ENCODE results near the gene FYN. TPM values are rescaled to one million over a fixed set of nuclear protein-coding genes. Genes with fewer than 3 reads are reported as not detected.

FYN gene
- total and polyA plus RNA-seq, 2 of the 4 experiments (the other 2 are of a cell fraction) = 30.8 to 36.4 TPM

DNA sequence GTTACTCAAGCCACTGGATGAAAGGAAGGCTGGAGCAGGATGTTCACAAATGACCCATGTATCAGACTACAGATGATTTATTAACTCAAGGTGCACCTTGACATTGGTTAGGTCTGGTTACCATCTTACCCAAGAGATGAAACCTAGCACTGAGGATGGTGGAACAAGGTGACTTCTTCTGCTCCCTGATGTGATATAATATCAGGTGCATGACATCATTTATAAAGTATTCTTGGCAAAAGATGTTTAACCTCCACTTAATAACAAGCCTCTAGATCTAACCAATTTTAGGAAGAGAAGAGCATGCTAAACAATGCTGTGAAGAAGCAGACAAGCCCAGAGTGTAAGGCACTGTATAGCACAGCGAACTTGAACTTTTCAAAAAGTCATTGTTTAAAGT lies 100.9 kb downstream of the FYN start (continued):
- TF ChIP-seq MXI1 (IDR thresholded peaks at IDR 0.05; ENCODE audit: borderline replicate concordance, low read depth, low read length) = no peak
- TF ChIP-seq RFX5 (IDR thresholded peaks at IDR 0.05; ENCODE audit: low read depth, low read length) = no peak
- TF ChIP-seq POLR2A (IDR thresholded peaks at IDR 0.05; ENCODE audit: low read depth, low read length) = no peak
- no peak for TF ChIP-seq BHLHE40 (IDR thresholded peaks at IDR 0.05; ENCODE audit: low read depth, low read length)

DNA sequence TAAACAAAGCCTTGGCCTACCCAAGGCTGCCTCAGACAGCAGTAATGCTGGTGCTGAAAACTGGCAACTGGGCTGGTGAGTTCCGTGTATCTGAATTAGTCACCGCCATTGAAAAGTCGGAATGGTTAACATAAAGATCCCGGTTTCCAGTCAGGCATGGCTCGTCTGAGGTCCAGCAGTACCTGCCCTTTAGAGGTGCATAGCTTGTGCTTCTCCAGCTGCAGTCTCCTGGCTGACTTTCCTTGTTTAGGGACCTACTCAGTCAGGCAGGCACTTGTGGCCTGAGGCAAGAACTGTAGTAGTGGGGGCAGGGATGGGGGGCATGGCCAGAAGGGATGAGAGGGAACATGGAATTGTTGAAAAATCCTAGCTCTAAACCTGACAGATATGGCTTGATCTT lies 101.6 kb downstream of the FYN start:
- no peak overlapping the region for H3K56ac ChIP-seq (ENCODE audit: extremely low read depth, insufficient read depth, low read length)
- no peak overlapping the region for H3K14ac ChIP-seq (replicated peaks; ENCODE audit: low read depth, low read length)
- H3K9me1 ChIP-seq (ENCODE audit: insufficient read depth, low read length) = peaks cover 4% of the 10 kb centered on the region; the same call in 1 of the 2 replicates
- H3K4me2 ChIP-seq (ENCODE audit: low read depth, low read length) = no peak overlapping the region
- no peak overlapping the region for H3K23ac ChIP-seq (ENCODE audit: low read depth, low read length)
- no peak overlapping the region for H2AK5ac ChIP-seq (ENCODE audit: low read depth, low read length)
- no peak overlapping the region for H3K4ac ChIP-seq (ENCODE audit: low read depth, low read length)
- POLR2A ChIA-PET (ENCODE audit: unreplicated experiment) = no interaction called here
- DNase-seq (no peak), ATAC-seq (ENCODE audit: low read depth) (no peak)
- no peak overlapping the region for H3K4me3 ChIP-seq (ENCODE audit: insufficient read depth, low read depth, low read length)
- no peak overlapping the region for H3K27ac ChIP-seq (ENCODE audit: insufficient read depth, low read length)
- no peak overlapping the region for H2BK20ac ChIP-seq (ENCODE audit: low read depth, low read length)
- H2BK120ac ChIP-seq (ENCODE audit: low read depth, low read length) = no peak overlapping the region
- H4K8ac ChIP-seq (ENCODE audit: low read depth in 2 of 2, low read length in 2 of 2) = no peak overlapping the region
- H3K9me3 ChIP-seq (ENCODE audit: control insufficient read depth, insufficient read depth, low read length) = no peaks in the 10 kb centered on the region
- 89% methylated on average over 3 of the region's 5 CpGs; no CpG with 5 or more reads in 1 of the 2 experiments for WGBS, 2 experiments (ENCODE audit: extremely low coverage in 2 of 2, insufficient read length in 1 of 2)
- H3K27me3 ChIP-seq (ENCODE audit: control insufficient read depth, insufficient read depth, low read length) = no peaks in the 10 kb centered on the region
- no TSS peak for BruUV-seq (replicated peaks)
- intact Hi-C loops (cut with micrococcal nuclease) (no loop called here), dilution Hi-C loops (cut with HindIII; ENCODE audit: low sequenced_read_pairs, unreplicated experiment) (no loop called here), in situ Hi-C loops (cut with MboI; ENCODE audit: low sequenced_read_pairs) (no loop called here)
- H3K36me3 ChIP-seq (ENCODE audit: control insufficient read depth, insufficient read depth, low read length) = peaks cover 3% of the 10 kb centered on the region; the same call in 1 of the 2 replicates
- no peaks in the 10 kb centered on the region for H4K20me1 ChIP-seq (ENCODE audit: insufficient read depth, low read length)
- no peak overlapping the region for H4K91ac ChIP-seq (ENCODE audit: insufficient read depth, low read depth, low read length)
- peaks cover 0 to 16% of the 10 kb centered on the region in 2 experiments; a peak in 1 of 4 replicates for H3K79me1 ChIP-seq (ENCODE audit: low read depth in 1 of 2, low read length in 2 of 2)
- no peak overlapping the region for H3K9ac ChIP-seq (ENCODE audit: low read depth, low read length)
- CTCF ChIA-PET = no interaction called here
- no peak overlapping the region for H2BK5ac ChIP-seq (ENCODE audit: low read depth, low read length, poor library complexity, severe bottlenecking)
- peaks cover 1% of the 10 kb centered on the region; the same call in 1 of the 2 replicates for H3K4me1 ChIP-seq (ENCODE audit: control insufficient read depth, insufficient read depth, low read length)
- no peak overlapping the region for H3K18ac ChIP-seq (ENCODE audit: low read depth, low read length)
- H4K5ac ChIP-seq (ENCODE audit: low read depth, low read length) = no peak overlapping the region
- H2AFZ ChIP-seq (replicated peaks; ENCODE audit: low read length, poor library complexity) = no peak overlapping the region
- no peak overlapping the region for H2AK9ac ChIP-seq (replicated peaks; ENCODE audit: low read depth, low read length, poor library complexity)
- H2BK15ac ChIP-seq (ENCODE audit: low read depth, low read length) = no peak overlapping the region
- no peak for TF ChIP-seq MXI1 (IDR thresholded peaks at IDR 0.05; ENCODE audit: borderline replicate concordance, low read depth, low read length)
- TF ChIP-seq, protein P1, sequence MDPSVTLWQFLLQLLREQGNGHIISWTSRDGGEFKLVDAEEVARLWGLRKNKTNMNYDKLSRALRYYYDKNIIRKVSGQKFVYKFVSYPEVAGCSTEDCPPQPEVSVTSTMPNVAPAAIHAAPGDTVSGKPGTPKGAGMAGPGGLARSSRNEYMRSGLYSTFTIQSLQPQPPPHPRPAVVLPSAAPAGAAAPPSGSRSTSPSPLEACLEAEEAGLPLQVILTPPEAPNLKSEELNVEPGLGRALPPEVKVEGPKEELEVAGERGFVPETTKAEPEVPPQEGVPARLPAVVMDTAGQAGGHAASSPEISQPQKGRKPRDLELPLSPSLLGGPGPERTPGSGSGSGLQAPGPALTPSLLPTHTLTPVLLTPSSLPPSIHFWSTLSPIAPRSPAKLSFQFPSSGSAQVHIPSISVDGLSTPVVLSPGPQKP (IDR thresholded peaks at IDR 0.05; ENCODE audit: borderline replicate concordance, low read depth, low read length) = no peak
- TF ChIP-seq FOS (IDR thresholded peaks at IDR 0.05; ENCODE audit: low read depth, low read length) = no peak
- TF ChIP-seq, protein P2, sequence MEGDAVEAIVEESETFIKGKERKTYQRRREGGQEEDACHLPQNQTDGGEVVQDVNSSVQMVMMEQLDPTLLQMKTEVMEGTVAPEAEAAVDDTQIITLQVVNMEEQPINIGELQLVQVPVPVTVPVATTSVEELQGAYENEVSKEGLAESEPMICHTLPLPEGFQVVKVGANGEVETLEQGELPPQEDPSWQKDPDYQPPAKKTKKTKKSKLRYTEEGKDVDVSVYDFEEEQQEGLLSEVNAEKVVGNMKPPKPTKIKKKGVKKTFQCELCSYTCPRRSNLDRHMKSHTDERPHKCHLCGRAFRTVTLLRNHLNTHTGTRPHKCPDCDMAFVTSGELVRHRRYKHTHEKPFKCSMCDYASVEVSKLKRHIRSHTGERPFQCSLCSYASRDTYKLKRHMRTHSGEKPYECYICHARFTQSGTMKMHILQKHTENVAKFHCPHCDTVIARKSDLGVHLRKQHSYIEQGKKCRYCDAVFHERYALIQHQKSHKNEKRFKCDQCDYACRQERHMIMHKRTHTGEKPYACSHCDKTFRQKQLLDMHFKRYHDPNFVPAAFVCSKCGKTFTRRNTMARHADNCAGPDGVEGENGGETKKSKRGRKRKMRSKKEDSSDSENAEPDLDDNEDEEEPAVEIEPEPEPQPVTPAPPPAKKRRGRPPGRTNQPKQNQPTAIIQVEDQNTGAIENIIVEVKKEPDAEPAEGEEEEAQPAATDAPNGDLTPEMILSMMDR (conservative IDR thresholded peaks at IDR 0.05; ENCODE audit: low read depth, low read length) = no peak
- no peak for TF ChIP-seq CHD1 (IDR thresholded peaks at IDR 0.05; ENCODE audit: low read depth, low read length)
- TF ChIP-seq RCOR1 (IDR thresholded peaks at IDR 0.05; ENCODE audit: insufficient replicate concordance, low read length) = no peak
- TF ChIP-seq, protein P3, sequence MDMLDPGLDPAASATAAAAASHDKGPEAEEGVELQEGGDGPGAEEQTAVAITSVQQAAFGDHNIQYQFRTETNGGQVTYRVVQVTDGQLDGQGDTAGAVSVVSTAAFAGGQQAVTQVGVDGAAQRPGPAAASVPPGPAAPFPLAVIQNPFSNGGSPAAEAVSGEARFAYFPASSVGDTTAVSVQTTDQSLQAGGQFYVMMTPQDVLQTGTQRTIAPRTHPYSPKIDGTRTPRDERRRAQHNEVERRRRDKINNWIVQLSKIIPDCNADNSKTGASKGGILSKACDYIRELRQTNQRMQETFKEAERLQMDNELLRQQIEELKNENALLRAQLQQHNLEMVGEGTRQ (IDR thresholded peaks at IDR 0.05; ENCODE audit: low read depth, low read length) = no peak
- TF ChIP-seq MAZ (IDR thresholded peaks at IDR 0.05; ENCODE audit: borderline replicate concordance, low read depth, low read length) = no peak
- no peak for TF ChIP-seq BHLHE40 (IDR thresholded peaks at IDR 0.05; ENCODE audit: low read depth, low read length)
- TF ChIP-seq RFX5 (IDR thresholded peaks at IDR 0.05; ENCODE audit: low read depth, low read length) = no peak
- TF ChIP-seq CEBPB (IDR thresholded peaks at IDR 0.05; ENCODE audit: low read depth, low read length) = no peak
- TF ChIP-seq RAD21 (IDR thresholded peaks at IDR 0.05; ENCODE audit: low read length) = no peak
- no peak for TF ChIP-seq MAFK (IDR thresholded peaks at IDR 0.05; ENCODE audit: low read depth, low read length)
- no peak for TF ChIP-seq POLR2A (IDR thresholded peaks at IDR 0.05; ENCODE audit: low read depth, low read length)

Measured in IMR-90 (cell line).